Vagina (tissue), 2 donors: ENCODE measurements around the gene UBE2U.

Source experiments
- POLR2A ChIP-seq, 2 donors: fragments of 450-650 bp; IDR thresholded peaks; one replicate each; pipeline ENCODE4 v1.6.1; 2017; ENCODE audit warnings: antibody characterized with exemption in 2 of 2, mild to moderate bottlenecking in 2 of 2, moderate library complexity in 2 of 2
- TF ChIP-seq, protein P1 (sequence below), 3 experiments: fragments of 450-650 bp in 2 of 3; fragments of 200-600 bp in 1 of 3; sonication (generic) in 1 of 3; IDR thresholded peaks; one replicate each; pipeline ENCODE4 v1.5.1; 2017 to 2019; ENCODE audit warnings: antibody characterized with exemption in 3 of 3, mild to moderate bottlenecking in 2 of 3, moderate library complexity in 2 of 3

DNA sequence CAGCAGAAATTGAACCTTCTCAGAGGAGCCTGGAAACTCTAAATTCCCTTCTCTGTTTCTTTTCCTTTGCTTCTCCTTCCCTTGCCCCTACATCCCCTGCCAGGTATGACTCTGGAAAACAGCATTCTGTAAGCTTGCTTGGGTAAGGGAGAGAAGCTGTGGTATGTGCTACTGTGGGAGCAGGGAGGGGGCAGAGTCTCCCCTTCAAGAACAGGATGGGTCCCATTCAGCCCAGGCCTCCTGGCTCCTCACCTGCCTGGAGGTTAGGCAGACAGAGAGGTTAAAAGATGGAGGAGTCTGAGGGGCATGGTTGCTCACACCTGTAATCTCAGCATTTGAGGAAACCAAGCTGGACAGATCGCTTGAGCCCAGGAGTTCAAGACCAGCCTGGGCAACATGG is 40.6 kb upstream of the UBE2U start:
- TF ChIP-seq, protein P1, sequence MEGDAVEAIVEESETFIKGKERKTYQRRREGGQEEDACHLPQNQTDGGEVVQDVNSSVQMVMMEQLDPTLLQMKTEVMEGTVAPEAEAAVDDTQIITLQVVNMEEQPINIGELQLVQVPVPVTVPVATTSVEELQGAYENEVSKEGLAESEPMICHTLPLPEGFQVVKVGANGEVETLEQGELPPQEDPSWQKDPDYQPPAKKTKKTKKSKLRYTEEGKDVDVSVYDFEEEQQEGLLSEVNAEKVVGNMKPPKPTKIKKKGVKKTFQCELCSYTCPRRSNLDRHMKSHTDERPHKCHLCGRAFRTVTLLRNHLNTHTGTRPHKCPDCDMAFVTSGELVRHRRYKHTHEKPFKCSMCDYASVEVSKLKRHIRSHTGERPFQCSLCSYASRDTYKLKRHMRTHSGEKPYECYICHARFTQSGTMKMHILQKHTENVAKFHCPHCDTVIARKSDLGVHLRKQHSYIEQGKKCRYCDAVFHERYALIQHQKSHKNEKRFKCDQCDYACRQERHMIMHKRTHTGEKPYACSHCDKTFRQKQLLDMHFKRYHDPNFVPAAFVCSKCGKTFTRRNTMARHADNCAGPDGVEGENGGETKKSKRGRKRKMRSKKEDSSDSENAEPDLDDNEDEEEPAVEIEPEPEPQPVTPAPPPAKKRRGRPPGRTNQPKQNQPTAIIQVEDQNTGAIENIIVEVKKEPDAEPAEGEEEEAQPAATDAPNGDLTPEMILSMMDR (IDR thresholded peaks at IDR 0.05): no peak
- no peak for TF ChIP-seq POLR2A (IDR thresholded peaks at IDR 0.05)
